ENCODE results near the gene TEX26.

The TEX26 gene

GRCh38 chr13:31018511-31018910 lies 86.1 kb downstream of the TEX26 start:
- Mint-ChIP-seq H3K4me1 (peaks cover 10% of the 10 kb centered on the region), H3K9me3 (peaks cover 5% of the 10 kb centered on the region), H3K4me3 (no peak overlapping the region), H3K27ac (no peak overlapping the region), H3K27me3 (ENCODE audit: low read depth, poor library complexity) (peaks cover 15% of the 10 kb centered on the region), H3K36me3 (ENCODE audit: low read depth) (no peaks in the 10 kb centered on the region)
- no peak for TF ChIP-seq CTCF (IDR thresholded peaks at IDR 0.05)
- no peak for DNase-seq

- H3K4me1 Mint-ChIP-seq: no peaks in the 10 kb centered on the region
- H3K36me3 Mint-ChIP-seq (ENCODE audit: low read depth): no peaks in the 10 kb centered on the region
- peak overlapping the region; percentile 29 for H3K27ac Mint-ChIP-seq
- H3K27me3 Mint-ChIP-seq (ENCODE audit: low read depth, poor library complexity): peaks cover 19% of the 10 kb centered on the region
- H3K4me3 Mint-ChIP-seq: no peak overlapping the region
- TF ChIP-seq CTCF (IDR thresholded peaks at IDR 0.05): no peak
- H3K9me3 Mint-ChIP-seq: peaks cover 5% of the 10 kb centered on the region
- DNase-seq: no peak
These were observed 88.5 kb downstream of the TEX26 start for GRCh38 chr13:31020996-31021395.

GRCh38 chr13:31022288-31022895 lies 89.9 kb downstream of the TEX26 start:
- Mint-ChIP-seq H3K27ac (no peak overlapping the region), H3K4me1 (no peaks in the 10 kb centered on the region), H3K36me3 (ENCODE audit: low read depth) (no peaks in the 10 kb centered on the region), H3K27me3 (ENCODE audit: low read depth, poor library complexity) (peaks cover 13% of the 10 kb centered on the region), H3K4me3 (no peak overlapping the region), H3K9me3 (no peaks in the 10 kb centered on the region)
- DNase-seq: no peak
- no peak for TF ChIP-seq CTCF (IDR thresholded peaks at IDR 0.05)

- no peaks in the 10 kb centered on the region for H3K36me3 Mint-ChIP-seq (ENCODE audit: low read depth)
- no peak for DNase-seq
- no peak overlapping the region for H3K4me3 Mint-ChIP-seq
- H3K27ac Mint-ChIP-seq: no peak overlapping the region
- peaks cover 18% of the 10 kb centered on the region for H3K27me3 Mint-ChIP-seq (ENCODE audit: low read depth, poor library complexity)
- no peaks in the 10 kb centered on the region for H3K4me1 Mint-ChIP-seq
- TF ChIP-seq CTCF (IDR thresholded peaks at IDR 0.05): no peak
- H3K9me3 Mint-ChIP-seq: no peaks in the 10 kb centered on the region
These were observed 90.6 kb downstream of the TEX26 start for GRCh38 chr13:31022928-31023530.
